ENCODE results near the gene PITPNM3.

PITPNM3 gene

DNA sequence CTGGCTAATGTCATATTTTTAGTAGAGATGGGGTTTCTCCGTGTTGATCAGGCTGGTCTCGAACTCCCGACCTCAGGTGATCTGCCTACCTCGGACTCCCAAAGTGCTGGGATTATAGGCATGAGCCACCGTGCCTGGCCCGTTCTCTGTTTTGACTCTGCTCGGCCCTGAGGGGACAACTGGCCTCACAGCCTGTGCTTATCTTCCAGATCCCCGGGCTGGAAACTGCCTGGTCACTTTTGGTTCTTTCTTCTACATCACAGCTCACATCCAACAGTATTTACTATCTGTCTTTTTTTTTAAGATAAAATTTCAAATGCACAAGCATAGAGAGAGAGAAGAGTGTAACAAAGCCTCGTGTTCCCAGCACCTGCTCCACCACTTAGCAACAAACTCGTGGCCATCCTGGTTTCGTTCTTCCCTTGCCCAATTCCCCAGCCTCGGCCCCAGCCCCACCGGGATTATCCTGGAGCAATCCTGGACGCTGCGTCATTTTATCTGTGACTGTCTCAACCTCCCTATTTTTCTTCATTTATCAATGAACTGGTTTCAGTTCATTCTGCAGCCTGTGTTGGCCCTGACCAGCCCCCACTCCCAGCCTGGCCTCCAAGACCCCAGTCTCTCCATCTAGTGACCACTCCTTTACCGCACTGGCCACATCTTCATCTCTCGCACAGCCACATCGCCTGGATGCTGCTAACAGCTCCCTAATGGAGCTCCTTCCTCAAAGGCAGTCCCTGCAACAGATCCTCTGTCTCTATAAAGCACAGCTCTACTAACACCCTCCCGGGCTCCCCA, 91.0 kb downstream of the PITPNM3 start:
- no peak for DNase-seq (ENCODE audit: extremely low read depth in 1 of 2, low read depth in 1 of 2)

DNA sequence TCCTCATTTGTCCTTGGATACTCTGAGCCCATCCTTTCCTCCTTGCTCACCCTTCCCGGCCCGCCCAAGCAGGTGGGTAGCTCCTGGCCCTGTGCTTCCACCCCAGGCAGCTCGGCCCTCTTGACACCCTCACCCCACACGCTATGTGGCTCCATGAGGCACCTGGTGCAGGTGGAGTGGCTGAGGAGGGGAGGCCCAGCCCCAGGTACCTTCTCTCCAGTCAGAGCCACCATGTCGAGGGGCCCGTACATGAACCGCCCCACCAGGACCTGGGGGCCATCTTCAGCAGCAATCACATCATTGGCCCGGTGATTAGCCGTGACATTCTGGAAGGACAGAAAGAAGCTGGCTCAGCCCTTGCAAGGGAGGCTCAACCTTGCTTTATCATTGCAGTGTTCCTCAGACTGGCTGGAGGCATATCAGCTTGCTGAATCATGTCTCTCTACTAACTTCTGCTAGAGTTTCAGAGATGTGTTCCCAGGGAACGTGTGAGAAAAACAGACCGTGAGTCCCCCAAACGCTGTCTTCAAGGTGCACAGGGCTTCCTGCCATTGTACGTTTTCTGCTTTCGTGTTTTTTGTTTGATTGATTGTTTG, 91.8 kb downstream of the PITPNM3 start:
- DNase-seq (ENCODE audit: extremely low read depth in 1 of 2, low read depth in 1 of 2), result no peak

DNA sequence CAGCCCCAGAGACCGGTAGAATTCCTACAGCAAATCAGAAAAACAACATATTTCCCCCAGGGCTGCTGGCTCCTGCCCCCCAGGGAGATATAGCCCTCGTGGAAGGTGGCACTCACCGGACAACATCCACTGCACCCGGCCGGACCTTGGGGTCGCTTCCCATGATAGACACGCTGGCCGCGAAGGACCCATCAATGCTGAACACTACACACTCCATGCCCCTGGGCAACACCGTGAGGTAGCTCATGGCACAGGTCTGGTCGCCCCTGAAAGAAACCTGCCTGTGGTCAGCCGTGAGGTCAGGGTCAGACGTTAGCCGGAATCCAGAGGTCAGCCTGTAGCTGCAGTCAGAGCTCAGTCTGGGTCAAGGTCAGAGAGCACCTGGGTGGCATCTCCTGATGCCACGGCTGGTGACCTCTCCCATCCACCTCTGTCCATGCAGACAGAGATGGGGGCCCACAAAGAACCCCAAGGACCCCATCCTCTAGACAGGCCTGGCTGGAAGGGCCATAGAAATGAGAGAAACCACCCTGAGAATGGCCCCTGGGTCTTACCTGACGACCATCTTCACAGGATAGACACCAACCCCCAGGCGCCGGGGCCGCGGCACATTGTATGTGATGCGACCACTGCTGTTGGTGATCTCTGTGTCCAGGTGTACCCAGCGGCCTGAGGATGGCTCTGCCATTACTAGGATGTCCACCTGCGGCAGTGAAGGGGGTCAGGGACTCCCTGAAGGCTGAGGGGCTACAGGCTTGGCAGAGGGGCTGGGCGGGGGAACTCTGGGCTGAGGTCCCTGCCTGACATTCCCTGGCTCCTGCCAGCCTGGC, 92.5 kb downstream of the PITPNM3 start:
- DNase-seq (ENCODE audit: extremely low read depth in 1 of 2, low read depth in 1 of 2), result no peak

DNA sequence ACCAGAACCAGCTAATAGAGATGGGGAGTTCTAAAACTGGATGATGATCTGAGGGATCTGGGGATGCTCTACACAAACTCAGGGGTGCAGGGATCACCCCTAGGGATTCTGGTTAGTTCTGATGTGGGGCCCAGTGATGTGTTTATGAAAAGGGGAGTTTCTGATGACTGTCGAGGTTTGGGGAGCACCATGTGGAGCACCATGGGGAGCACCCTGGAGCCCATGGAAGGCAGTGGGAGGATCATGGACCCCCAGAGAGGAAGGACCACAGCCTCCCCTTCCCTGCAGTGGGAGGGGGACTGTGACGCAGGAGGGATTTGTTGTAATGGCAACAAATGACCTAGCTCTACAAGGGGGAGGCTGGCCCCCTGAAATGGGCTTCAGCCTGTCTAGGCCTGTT, 93.7 kb downstream of the PITPNM3 start:
- DNase-seq (ENCODE audit: extremely low read depth in 1 of 2, low read depth in 1 of 2), result no peak

DNA sequence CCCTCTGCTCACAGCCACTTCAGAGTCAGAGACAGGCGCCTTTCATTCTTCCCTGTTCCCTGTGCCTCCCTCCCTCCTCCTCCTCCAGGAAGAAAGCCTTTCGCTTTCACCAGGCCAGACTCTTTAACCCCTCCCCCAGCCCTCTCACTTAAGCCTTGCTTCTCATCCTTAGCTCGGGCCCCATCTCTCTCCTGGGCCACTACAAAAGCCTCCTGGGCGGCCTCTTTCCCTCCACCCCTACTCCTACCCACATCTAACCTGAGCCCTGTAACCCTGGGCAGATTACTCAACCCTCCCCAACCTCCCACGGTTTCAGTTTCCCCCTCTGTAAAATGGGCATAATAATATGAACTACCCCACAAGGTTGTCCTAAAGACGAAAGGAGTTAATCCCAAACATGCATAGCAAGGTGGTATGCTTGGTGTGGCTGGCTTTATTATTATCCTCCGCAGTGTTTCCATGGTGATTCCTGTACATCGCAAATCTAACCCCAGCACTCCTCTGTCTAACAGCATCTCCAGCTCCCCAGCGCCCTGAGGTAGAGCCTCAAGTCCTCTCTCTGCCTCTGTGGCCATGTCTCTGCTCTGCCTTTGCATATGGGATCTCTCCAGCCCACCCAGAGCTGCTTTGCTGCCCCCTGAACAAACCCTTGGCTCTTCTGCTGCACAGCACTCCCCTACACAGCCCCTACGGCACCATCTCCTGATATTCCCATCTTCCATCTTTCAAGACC, 94.4 kb downstream of the PITPNM3 start:
- DNase-seq (ENCODE audit: extremely low read depth in 1 of 2, low read depth in 1 of 2), result peak in 1 of 2 donors; percentile 20

DNA sequence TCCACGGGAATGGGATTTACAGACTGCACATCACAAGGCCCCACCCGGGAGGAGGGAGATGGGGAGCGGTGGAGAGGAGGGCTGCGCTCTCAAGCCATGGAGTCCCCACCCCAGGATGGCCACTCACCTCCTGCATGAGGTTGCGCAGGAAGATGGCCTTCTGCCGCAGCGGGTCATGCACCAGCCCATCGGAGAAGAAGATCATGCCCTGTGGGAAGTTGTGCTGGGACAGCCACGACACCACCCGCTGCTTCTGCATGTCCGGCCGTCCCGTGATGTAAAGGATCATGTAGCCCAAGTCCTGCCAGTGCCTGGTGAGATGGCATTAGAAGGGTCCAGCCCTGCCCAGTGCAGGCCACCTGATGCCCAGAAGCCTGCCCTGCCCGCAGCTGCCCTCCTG, 95.1 kb downstream of the PITPNM3 start:
- no peak for DNase-seq (ENCODE audit: extremely low read depth in 1 of 2, low read depth in 1 of 2)

DNA sequence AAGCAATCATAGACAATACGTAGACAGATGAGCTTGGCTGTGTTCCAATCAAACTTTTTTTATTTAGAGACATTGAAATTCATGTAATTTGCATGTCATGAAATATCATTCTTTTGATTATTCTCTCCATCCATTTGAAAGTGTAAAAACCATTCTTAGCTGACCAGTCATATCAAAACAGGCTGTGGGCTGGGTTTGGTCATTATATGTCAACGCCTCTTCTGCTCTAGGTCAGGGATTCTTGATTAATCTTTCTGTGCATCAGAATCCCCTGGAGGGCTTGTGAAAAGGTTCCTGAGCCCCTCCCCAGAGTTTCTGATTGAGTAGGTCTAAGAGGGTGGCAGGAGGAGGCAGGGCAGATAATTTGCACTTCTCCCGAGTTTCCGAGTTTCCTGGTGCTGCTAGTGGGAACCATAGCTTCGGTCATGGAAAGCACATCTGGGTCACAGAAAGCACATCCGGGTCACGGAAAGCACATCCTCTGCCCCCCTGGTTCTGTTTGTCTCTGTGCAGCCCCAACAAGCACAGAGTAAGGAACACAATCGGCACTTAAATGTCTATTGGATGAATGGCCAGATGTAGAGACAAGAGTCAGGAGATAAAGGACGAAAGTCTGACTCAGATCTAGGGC, 95.7 kb downstream of the PITPNM3 start:
- DNase-seq (ENCODE audit: extremely low read depth in 1 of 2, low read depth in 1 of 2), result no peak

DNA sequence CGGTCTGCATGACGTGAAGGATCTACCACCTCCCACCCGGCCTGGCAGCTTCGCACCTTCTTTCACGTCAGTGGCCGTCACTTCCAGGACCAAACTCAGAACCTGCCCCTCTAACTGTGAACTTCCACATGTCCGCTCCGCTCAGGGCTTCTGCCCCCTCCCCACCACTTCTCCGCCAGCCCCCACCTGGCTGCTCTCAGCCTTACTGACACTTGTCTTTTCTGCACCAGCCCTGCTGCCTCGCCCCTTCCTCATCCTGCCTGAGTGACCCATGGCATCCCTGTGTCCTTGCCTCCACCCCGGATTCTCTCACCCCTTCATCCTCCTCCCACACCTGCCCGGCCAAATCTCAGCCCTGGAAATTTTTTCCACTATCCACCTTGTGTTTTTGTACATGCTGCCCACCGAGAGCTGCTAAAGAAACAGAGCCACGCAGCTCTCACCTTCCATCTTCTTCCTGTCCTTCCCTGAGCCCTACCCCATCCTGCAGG, 97.8 kb downstream of the PITPNM3 start:
- no peak for DNase-seq (ENCODE audit: extremely low read depth in 1 of 2, low read depth in 1 of 2)

DNA sequence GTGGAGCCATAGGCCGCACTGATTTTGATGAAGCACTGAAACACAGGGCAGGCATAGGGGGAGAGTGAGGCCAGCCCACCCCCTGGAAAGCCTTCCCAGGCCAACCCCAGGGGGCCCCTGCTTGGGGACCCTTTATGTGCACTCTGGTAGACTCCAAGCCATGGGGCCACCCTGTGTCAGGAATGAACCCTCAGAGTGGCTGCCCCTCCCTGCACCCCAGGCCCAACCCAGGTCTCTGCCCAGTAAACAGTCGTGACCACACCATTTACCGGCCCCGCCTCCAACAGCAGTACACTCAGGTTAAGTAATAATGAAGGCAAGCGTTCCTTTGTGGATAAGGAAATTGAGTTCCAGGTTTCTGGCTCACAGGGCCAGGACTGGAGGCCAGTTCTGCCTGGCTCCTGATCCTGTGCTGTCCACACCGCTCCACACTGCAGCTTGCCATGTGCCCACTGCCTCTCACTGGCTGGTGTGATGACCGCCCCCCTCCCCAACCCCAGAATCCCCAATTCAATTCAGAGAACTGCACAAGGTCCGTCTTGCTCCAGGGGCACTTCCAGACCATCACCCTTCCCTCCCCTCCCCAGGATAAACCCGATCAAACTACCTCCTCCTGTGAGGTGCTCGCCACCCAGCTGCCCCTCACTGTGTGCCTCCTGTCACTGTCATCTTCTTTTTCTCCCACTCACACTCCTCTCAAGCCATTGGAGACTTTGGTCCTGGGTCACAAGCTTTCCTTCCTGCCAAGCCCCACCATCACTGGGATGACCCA, 98.5 kb downstream of the PITPNM3 start:
- DNase-seq (ENCODE audit: extremely low read depth in 1 of 2, low read depth in 1 of 2), result no peak

DNA sequence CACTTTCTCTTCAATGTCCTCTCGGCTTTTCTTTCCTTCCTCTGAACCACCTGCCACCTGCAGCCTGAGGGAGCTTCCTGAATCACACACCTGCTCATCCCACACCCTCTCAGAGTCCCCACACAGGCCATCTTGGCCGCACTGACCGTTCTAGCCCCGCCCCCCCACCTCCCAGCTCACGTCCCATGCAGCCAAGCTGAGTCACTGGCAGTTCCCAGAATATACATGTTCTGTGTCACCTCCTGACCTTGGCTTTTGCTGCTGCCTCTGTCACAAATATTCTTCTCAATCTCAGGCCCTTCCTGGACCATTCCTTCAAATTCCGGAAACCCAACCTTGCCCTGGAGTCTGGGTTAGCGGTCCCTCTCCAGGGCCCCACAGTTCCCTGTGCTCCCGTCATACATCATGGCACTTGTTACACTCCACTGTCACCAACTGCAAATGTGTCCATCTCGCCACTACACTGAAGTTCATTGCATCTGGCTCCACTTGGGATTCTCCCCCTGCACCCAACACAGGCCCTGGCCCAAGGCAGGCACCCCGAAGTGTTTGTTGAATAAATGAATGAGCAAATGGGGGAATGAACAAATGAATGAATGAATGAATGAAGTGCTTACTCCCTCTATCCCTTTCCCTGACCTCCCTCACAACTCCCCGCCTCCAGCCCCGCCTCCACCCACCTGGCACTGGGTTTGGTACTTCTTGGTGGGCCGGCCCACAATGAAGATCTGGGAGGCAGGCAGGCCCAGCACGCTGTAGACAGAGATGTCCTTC, 99.3 kb downstream of the PITPNM3 start:
- no peak for DNase-seq (ENCODE audit: extremely low read depth in 1 of 2, low read depth in 1 of 2)

DNA sequence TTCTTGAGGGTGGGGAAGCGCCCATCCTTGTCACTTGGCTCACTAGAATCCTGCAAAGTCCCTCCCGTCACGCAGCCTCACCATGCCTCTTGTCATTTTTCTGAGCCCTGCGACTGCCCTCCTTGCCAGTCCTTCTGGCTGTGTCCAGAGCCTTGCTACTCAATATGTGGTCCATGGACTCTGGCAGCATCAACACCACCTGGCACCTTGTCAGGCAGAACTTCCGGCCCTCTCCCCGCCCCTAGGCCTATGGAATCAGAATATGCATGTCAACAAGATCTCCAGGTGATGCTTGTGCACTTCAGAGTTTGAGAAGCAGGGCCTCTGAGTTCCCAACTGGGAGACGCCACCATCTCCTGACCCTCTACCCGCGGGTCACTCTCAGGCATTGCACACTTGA, 100.0 kb downstream of the PITPNM3 start:
- DNase-seq (ENCODE audit: extremely low read depth in 1 of 2, low read depth in 1 of 2), result no peak

DNA sequence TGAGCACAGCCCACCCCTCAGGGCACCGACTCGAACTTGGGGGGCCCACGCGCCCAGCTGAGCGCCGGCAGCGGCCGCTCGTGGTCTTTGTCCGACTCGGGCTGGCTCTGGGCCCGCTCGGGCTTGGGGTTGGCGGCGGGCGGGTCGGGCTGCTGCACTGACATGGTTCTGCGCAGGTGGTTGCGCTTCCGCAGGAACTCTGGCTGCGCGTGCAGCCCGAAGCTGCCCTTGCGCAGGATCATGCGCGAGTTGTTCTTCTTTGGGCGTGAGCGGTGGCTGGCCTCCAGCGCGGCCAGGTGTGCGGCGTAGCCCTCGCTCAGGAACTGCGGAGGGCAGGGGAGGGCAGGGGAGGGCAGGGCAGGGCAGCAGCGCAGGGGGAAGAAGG, 101.0 kb downstream of the PITPNM3 start:
- no peak for DNase-seq (ENCODE audit: extremely low read depth in 1 of 2, low read depth in 1 of 2)

DNA sequence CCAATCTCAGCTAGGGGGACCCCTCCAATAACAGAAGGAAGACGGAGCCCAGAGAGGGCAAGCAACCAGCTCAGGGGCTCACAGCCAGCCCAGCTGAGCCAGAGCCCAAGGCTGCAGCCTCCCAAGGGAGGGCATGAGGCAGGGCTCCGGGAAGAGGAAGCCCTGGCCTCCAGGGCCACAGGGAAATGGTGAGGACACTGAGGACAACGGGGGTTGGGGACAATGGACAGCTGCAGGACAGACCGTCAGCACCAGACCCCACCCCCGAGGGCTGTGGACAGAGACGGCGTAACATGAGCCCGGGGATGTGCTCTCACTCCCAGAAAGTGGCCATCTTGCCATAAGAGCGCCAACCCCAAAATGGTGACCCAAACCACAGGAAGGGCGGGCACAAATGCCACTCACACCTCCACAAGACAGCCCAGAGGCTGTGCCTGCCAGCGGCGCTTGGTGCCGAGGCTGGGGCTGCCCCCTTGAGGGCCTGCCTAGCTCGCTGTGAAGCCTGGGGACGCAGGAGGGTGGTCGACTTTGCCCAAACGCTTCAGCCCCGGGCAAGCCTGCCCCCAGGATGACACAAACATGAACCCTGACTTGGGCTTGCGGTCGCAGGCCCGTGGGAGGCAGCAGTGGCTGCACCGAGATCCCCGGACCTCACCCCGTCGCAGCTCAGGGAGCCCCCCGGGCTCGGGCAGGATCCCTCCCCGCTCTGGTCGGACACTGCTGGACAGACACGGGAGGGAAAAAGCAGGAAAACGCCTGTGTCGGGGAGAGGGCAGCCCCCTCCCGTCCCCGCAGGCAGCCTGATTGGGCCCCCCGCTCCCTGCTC, 101.6 kb downstream of the PITPNM3 start:
- DNase-seq (ENCODE audit: extremely low read depth in 1 of 2, low read depth in 1 of 2), result no peak

DNA sequence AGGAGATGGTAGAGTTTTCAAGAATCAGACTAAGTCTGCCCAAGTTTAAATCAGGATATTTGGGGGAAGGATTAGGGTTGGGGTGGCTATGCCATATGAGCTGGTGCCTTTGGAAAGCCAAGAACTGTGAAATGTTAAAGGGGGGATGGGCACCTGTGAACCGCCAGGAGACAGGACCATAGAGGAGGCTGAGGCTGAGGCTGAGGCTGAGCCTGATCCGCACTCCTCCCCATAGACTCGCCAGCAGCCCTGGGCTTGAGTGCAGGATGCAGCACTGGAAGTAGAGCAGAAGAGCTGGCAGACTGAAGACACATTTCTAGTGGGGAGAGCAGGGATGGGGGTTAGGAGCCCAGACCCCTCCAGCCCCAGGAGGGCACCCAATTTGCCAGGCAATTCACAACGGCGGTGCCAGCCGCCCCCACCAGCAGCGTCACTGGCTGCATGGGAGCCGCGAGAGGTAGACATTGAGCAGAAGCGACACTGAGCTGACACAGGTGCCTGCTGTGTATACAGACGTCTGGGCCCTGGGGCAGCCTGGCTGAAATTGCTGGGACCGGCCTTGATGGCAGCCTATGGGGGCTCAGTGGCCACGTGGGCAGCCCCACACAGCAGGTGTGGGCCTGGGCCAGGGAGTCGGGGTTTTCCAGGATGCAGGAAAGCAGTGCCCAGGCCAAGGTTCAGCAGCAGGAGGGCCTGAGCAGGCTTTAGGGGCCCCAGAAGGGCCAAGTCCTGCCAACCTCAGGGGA, 102.9 kb downstream of the PITPNM3 start:
- no peak for DNase-seq (ENCODE audit: extremely low read depth in 1 of 2, low read depth in 1 of 2)

DNA sequence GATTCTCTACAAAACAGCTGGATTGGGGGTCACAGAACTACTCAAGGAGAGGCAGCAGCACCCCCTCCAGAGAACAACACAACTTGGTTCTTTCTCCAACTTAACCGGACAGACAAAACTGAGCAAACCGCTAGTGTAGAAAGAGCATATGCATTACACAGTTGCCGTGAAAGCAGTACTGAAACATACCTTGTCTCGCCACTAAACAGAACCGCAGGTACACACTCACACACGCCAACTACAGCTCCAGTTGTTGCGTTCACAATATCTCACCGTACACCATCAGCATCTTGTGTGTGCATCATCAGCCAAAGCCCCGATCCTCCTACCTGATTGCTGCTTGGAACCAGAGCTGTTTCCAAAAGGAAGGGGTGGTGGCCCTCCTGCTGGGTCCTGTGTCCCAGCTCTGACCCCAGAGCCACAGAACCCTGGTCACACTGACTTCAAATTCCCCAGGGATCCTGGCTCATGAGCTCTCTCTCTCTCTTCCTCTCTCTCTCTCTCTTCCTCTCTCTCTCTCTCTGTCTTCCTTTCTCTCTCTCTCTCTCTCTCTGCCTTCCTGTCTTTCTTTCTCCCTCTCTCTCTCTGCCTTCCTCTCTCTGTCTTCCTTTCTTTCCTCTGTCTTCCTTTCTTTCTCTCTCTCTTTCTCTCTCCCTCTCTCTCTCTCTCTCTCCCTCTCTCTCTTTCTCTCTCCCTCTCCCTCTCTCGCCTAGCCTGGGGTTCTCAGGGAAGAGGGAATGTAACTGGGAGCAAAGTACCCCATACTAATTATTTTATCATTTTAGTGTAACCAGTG, 103.7 kb downstream of the PITPNM3 start:
- DNase-seq (ENCODE audit: extremely low read depth in 1 of 2, low read depth in 1 of 2), result no peak

DNA sequence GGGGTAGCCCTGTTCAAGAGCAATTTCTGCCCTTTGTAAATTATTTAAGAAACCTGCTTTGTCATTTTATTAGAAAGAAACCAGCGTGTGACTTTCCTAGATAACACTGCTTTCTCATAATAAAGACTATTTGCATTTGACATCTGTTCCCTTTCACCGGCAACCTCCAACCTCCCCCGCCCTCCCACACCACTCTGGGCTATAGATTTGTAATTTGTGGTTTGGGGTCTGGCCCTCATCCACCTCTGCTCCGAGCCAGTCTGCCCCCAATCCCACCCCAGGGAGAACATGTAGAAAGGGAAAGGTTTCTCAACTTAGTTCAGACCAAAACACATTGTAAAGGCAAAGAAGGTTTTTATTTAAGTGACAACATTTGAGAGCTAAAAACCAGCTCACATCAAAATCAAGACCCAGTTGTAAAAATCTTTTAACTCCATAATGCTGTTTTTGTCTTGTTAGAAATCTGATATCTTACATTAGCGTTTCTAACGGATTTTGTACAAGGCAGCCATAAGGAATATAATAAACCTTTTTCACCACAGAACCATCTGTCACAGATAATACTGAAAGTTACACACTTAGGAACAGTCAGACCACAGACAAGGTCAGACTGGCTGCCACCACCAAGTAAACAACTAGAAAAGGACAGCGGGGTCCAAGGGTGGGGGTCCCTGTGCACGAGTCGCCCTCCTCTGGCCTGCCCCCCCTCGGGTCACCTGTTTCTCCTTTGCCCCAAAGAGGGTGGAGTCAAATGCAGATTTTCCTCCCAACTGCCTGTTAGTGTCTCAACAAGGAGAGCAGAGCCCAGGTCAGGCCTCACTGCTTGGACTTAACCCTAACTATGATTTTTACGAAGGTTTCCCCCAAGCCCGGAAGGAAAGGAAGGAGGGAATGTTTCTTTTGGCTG, 105.2 kb downstream of the PITPNM3 start:
- DNase-seq (ENCODE audit: extremely low read depth in 1 of 2, low read depth in 1 of 2), result no peak
